H9 (cell line): ENCODE data around the gene SMAD3. TPM values are rescaled to one million over a fixed set of nuclear protein-coding genes. Genes with fewer than 3 reads are reported as not detected.

Source experiments
- DNase-seq: peaks from one replicate; pipeline ENCODE4 v3.0.0-alpha.2; 2017
- H2AFZ ChIP-seq: one replicate; pipeline ENCODE4 v1.6.1; 2013; ENCODE audit warnings: mild to moderate bottlenecking, low read length, control low read depth, moderate library complexity
- H2AK5ac ChIP-seq: 2 replicates; pipeline ENCODE4 v1.6.1; 2013; ENCODE audit warnings: low read length, control low read depth, mixed read lengths; ENCODE audit not compliant: insufficient read length
- H2BK120ac ChIP-seq: one replicate; pipeline ENCODE4 v1.6.1; 2013; ENCODE audit warnings: low read depth, mild to moderate bottlenecking, low read length, control low read depth, inconsistent platforms; ENCODE audit not compliant: poor library complexity, severe bottlenecking
- H2BK12ac ChIP-seq: 2 replicates; pipeline ENCODE4 v1.6.1; 2013; ENCODE audit warnings: low read length, control low read depth, mixed read lengths, low read depth; ENCODE audit not compliant: insufficient read length
- H2BK15ac ChIP-seq: 2 replicates; pipeline ENCODE4 v1.6.1; 2013; ENCODE audit warnings: low read depth, low read length, control low read depth
- H2BK20ac ChIP-seq: one replicate; pipeline ENCODE4 v1.6.1; 2013; ENCODE audit warnings: low read depth, mild to moderate bottlenecking, low read length, control low read depth, inconsistent platforms; ENCODE audit not compliant: poor library complexity, severe bottlenecking
- H2BK5ac ChIP-seq: 2 replicates; pipeline ENCODE4 v1.6.1; 2013; ENCODE audit warnings: low read length, control low read depth, mixed read lengths; ENCODE audit not compliant: insufficient read length
- H3K14ac ChIP-seq: 2 replicates; pipeline ENCODE4 v1.6.1; 2013; ENCODE audit warnings: low read length, control low read depth; ENCODE audit not compliant: insufficient read depth
- H3K18ac ChIP-seq: 2 replicates; pipeline ENCODE4 v1.6.1; 2013; ENCODE audit warnings: low read depth, mild to moderate bottlenecking, mixed read lengths, low read length, control low read depth; ENCODE audit not compliant: insufficient read length
- H3K23ac ChIP-seq: 2 replicates; pipeline ENCODE4 v1.6.1; 2013; ENCODE audit warnings: low read length, control low read depth, mixed read lengths, low read depth; ENCODE audit not compliant: insufficient read length
- H3K23me2 ChIP-seq: 2 replicates; pipeline ENCODE4 v1.6.1; 2013; ENCODE audit warnings: low read depth, mild to moderate bottlenecking, mixed read lengths, low read length, control low read depth; ENCODE audit not compliant: insufficient read length, poor library complexity, severe bottlenecking
- H3K27ac ChIP-seq: 2 replicates; pipeline ENCODE4 v1.5.1; 2013; ENCODE audit warnings: low read length, control low read depth, mixed read lengths, low read depth; ENCODE audit not compliant: insufficient read length
- H3K27me3 ChIP-seq: 2 replicates; pipeline ENCODE4 v1.6.1; 2013; ENCODE audit warnings: low read length, control low read depth, inconsistent platforms; ENCODE audit not compliant: insufficient read depth
- H3K4ac ChIP-seq: 2 replicates; pipeline ENCODE4 v1.6.1; 2013; ENCODE audit warnings: low read depth, mild to moderate bottlenecking, control low read depth, inconsistent platforms, low read length, moderate library complexity
- H3K4me1 ChIP-seq: 2 replicates; pipeline ENCODE4 v1.6.1; 2013; ENCODE audit warnings: low read length, control low read depth, inconsistent platforms; ENCODE audit not compliant: insufficient read depth
- H3K4me2 ChIP-seq: 2 replicates; pipeline ENCODE4 v1.6.1; 2013; ENCODE audit warnings: low read length, control low read depth, mixed read lengths; ENCODE audit not compliant: insufficient read length, insufficient read depth
- H3K56ac ChIP-seq: 2 replicates; pipeline ENCODE4 v1.6.1; 2013; ENCODE audit warnings: low read depth, mild to moderate bottlenecking, mixed read lengths, low read length, control low read depth; ENCODE audit not compliant: insufficient read length
- H3K79me1 ChIP-seq: 2 replicates; pipeline ENCODE4 v1.6.1; 2013; ENCODE audit warnings: low read depth, mild to moderate bottlenecking, moderate library complexity, low read length, control low read depth, inconsistent platforms; ENCODE audit not compliant: insufficient read depth, poor library complexity, severe bottlenecking
- H3K79me2 ChIP-seq: 2 replicates; pipeline ENCODE4 v1.6.1; 2013; ENCODE audit warnings: low read length, control low read depth, inconsistent platforms; ENCODE audit not compliant: insufficient read depth
- H3K9ac ChIP-seq: 2 replicates; pipeline ENCODE4 v1.6.1; 2013; ENCODE audit warnings: low read length, control low read depth, mixed read lengths; ENCODE audit not compliant: insufficient read length; ENCODE audit errors: extremely low read depth
- H3K9me3 ChIP-seq: one replicate; pipeline ENCODE4 v1.6.1; 2013; ENCODE audit warnings: low read depth, low read length, inconsistent platforms; ENCODE audit not compliant: control insufficient read depth
- H3T11ph ChIP-seq: one replicate; pipeline ENCODE4 v1.6.1; 2013; ENCODE audit warnings: mild to moderate bottlenecking, low read length, control low read depth, inconsistent platforms
- H4K20me1 ChIP-seq: one replicate; pipeline ENCODE4 v1.6.1; 2013; ENCODE audit not compliant: control insufficient read depth, insufficient read length, insufficient read depth
- H4K5ac ChIP-seq: 2 replicates; pipeline ENCODE4 v1.6.1; 2013; ENCODE audit warnings: low read depth, mild to moderate bottlenecking, mixed read lengths, low read length, control low read depth; ENCODE audit not compliant: insufficient read length
- H4K8ac ChIP-seq: replicated peaks from 2 replicates; pipeline ENCODE4 v1.6.1; 2013; ENCODE audit warnings: low read length, control low read depth, mixed read lengths, low read depth; ENCODE audit not compliant: insufficient read length
- H4K91ac ChIP-seq: 2 replicates; pipeline ENCODE4 v1.6.1; 2013; ENCODE audit warnings: low read depth, mild to moderate bottlenecking, moderate library complexity, mixed read lengths, low read length, control low read depth; ENCODE audit not compliant: insufficient read length
- H3K27ac Mint-ChIP-seq, 3 experiments: 2 replicates in 2 of 3; 3 replicates in 1 of 3; pipeline ENCODE4 v1.8.0; 2020 to 2021; ENCODE audit warnings: mixed read lengths in 3 of 3, mild to moderate bottlenecking in 1 of 3, moderate library complexity in 1 of 3
- H3K27me3 Mint-ChIP-seq: 2 replicates; pipeline ENCODE4 v1.8.0; 2021; ENCODE audit warnings: low read depth, mild to moderate bottlenecking, moderate library complexity, mixed read lengths
- H3K36me3 Mint-ChIP-seq, 3 experiments: 2 replicates in 2 of 3; 3 replicates in 1 of 3; pipeline ENCODE4 v1.8.0; 2020 to 2021; ENCODE audit warnings: low read depth in 3 of 3, mixed read lengths in 3 of 3; ENCODE audit not compliant: insufficient read depth in 1 of 3
- H3K4me1 Mint-ChIP-seq, 2 experiments: 2 replicates each; pipeline ENCODE4 v1.8.0; 2020; ENCODE audit warnings: mixed read lengths in 2 of 2
- H3K4me3 Mint-ChIP-seq, 2 experiments: 2 replicates in 1 of 2; 3 replicates in 1 of 2; pipeline ENCODE4 v1.8.0; 2020 to 2021; ENCODE audit warnings: mild to moderate bottlenecking in 2 of 2, mixed read lengths in 2 of 2, moderate library complexity in 1 of 2
- H3K9me3 Mint-ChIP-seq, 2 experiments: 2 replicates in 1 of 2; 3 replicates in 1 of 2; pipeline ENCODE4 v1.8.0; 2020; ENCODE audit warnings: mild to moderate bottlenecking in 2 of 2, mixed read lengths in 2 of 2, moderate library complexity in 1 of 2
- WGBS: extraction: QIAGEN DNeasy Blood & Tissue Kit; methylation state at CpG from one replicate; pipeline ENCODE4 v1.1.7; 2013; ENCODE audit warnings: missing lambda C conversion rate, low lambda C conversion rate, mixed read lengths; ENCODE audit not compliant: insufficient read length; ENCODE audit errors: extremely low coverage; 5-methylcytosine and 5-hydroxymethylcytosine counted together
- total RNA-seq: library from RNA; stranded (reverse); gene quantifications from 2 replicates; pipeline ENCODE4 v1.2.1, GENCODE V29; 2021
- TF ChIP-seq, protein P1 (sequence below): fragments of 200-600 bp; sonication (generic); conservative IDR thresholded peaks from 3 replicates; pipeline ENCODE4 v1.8.0; 2021; ENCODE audit warnings: antibody characterized with exemption, mild to moderate bottlenecking

The SMAD3 gene
- total RNA-seq, 1 experiment from 2014 or later, result 26.7 TPM

DNA sequence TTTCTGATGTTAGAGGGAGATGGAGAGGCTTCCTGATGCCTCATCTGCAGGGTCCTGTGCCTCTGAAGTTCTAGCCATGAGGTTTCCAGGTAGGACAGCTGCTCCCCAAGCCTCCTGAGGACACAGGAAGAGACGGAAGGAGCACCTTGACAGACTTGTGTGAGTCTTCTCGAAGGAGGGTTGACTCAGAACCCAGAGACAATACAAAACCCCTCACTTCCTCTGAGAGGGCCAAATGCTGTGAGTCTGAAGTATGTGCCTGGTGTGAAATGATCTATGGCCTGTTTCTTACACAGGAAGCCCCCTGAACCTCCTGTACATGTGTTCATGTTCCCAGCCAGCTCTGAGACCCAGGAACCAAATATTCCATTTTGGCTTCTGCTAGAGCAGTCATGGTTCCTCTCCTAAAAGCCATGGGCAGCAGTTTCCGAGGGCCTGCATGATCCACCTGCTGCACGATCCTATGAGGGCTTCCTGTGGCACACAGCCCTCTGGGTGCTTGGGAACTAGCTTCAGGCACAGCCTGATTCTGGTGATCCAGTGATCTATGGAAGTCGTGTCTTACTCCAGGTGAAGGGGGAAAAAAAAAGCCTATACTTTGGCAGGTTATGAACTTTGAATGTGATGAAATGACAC lies 126.9 kb downstream of the SMAD3 start:
- Histone ChIP-seq H3T11ph (no peak overlapping the region), H3K4me1 (no peaks in the 10 kb centered on the region), H3K9me3 (no peaks in the 10 kb centered on the region), H4K20me1 (no peaks in the 10 kb centered on the region), H3K18ac (no peak overlapping the region), H4K5ac (no peak overlapping the region), H3K23ac (no peak overlapping the region), H2BK20ac (no peak overlapping the region), H3K27ac (no peak overlapping the region), H2AFZ (no peak overlapping the region), H2BK15ac (no peak overlapping the region), H4K8ac (no peak overlapping the region), H3K14ac (no peak overlapping the region), H3K79me2 (no peaks in the 10 kb centered on the region), H2BK12ac (no peak overlapping the region), H3K27me3 (no peaks in the 10 kb centered on the region), H3K4me2 (no peak overlapping the region), H3K79me1 (no peaks in the 10 kb centered on the region), H4K91ac (no peak overlapping the region), H3K9ac (no peak overlapping the region), H2BK120ac (no peak overlapping the region), H2AK5ac (no peak overlapping the region), H3K56ac (no peak overlapping the region), H3K4ac (no peak overlapping the region), H3K23me2 (no peaks in the 10 kb centered on the region), H2BK5ac (no peak overlapping the region)
- no peaks in the 10 kb centered on the region for H3K9me3 Mint-ChIP-seq
- TF ChIP-seq, protein P1, sequence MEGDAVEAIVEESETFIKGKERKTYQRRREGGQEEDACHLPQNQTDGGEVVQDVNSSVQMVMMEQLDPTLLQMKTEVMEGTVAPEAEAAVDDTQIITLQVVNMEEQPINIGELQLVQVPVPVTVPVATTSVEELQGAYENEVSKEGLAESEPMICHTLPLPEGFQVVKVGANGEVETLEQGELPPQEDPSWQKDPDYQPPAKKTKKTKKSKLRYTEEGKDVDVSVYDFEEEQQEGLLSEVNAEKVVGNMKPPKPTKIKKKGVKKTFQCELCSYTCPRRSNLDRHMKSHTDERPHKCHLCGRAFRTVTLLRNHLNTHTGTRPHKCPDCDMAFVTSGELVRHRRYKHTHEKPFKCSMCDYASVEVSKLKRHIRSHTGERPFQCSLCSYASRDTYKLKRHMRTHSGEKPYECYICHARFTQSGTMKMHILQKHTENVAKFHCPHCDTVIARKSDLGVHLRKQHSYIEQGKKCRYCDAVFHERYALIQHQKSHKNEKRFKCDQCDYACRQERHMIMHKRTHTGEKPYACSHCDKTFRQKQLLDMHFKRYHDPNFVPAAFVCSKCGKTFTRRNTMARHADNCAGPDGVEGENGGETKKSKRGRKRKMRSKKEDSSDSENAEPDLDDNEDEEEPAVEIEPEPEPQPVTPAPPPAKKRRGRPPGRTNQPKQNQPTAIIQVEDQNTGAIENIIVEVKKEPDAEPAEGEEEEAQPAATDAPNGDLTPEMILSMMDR, result no peak
- no peak for DNase-seq
- H3K4me3 Mint-ChIP-seq, result no peak overlapping the region
- no peak overlapping the region for H3K27ac Mint-ChIP-seq
- H3K36me3 Mint-ChIP-seq, result peaks cover 0 to 53% (median 27%) of the 10 kb centered on the region in 3 experiments; a peak in 6 of 7 replicates
- no peaks in the 10 kb centered on the region for H3K27me3 Mint-ChIP-seq
- no CpG with 5 or more reads among the region's 5 CpGs for WGBS
- H3K4me1 Mint-ChIP-seq, result no peaks in the 10 kb centered on the region
